Measurements from ENCODE around the gene HYOU1.

HYOU1 gene

DNA sequence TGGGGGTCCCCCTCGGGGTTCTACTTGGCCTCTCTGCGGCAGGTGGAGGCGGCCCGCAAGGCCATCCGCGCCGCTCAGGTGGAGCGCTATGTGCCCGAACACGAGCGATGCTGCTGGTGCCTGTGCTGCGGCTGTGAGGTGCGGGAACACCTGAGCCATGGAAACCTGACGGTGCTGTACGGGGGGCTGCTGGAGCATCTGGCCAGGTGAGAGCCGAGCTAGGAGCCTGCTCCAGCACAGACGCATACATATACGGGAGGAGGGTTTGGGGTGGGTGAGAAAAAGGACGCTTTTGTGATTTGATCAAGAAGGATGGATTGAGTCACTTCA is 58.7 kb downstream of the HYOU1 start:
- TF ChIP-seq, protein P1, sequence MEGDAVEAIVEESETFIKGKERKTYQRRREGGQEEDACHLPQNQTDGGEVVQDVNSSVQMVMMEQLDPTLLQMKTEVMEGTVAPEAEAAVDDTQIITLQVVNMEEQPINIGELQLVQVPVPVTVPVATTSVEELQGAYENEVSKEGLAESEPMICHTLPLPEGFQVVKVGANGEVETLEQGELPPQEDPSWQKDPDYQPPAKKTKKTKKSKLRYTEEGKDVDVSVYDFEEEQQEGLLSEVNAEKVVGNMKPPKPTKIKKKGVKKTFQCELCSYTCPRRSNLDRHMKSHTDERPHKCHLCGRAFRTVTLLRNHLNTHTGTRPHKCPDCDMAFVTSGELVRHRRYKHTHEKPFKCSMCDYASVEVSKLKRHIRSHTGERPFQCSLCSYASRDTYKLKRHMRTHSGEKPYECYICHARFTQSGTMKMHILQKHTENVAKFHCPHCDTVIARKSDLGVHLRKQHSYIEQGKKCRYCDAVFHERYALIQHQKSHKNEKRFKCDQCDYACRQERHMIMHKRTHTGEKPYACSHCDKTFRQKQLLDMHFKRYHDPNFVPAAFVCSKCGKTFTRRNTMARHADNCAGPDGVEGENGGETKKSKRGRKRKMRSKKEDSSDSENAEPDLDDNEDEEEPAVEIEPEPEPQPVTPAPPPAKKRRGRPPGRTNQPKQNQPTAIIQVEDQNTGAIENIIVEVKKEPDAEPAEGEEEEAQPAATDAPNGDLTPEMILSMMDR (IDR thresholded peaks at IDR 0.05; ENCODE audit: insufficient read depth, low read depth, low read length, missing control alignments), result no peak
- DNase-seq (ENCODE audit: low read depth), result no peak

DNA sequence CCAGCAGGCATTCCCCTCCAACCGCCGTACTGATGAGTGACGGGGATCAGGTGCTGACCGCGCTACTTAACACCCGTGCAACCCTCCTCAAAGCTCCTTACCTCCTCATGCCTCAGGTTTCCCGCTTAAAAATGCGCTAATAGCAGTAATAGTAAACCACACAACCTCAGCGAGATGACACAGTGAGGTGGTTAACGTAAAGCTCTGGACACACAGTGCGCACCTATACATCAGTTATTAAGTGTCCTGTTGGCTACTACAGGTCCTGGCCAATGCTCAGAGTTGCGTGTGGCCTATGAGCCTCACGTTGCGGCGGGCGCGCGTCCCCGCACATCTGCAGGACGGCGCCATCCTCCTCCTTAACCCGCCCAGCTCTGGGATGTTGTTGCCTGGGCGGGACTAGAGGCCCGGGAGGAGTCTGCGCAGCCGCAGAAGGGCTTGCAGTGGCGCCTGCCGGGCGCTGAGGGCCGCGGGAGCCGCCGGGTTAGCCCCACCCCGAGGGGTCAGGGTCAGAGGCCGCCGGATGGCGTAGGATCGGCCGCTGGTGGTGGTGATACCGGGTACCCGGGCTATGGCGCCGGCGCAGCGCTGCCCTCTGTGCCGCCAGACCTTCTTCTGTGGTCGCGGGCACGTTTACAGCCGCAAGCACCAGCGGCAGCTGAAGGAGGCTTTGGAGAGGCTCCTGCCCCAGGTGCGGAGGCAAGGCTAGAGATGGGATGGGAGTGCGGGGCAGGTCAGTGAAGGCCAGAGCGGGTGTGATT is 59.2 kb downstream of the HYOU1 start, which contains the start of gene CENATAC:
CENATAC (plus strand) TSS at position 512 of the 761 bp plus-strand sequence; CDS start at position 572, 60 bp downstream.
- H3K4me3 ChIP-seq (ENCODE audit: low read depth, low read length), result peak within 1 kb of the TSS; percentile 78
- TF ChIP-seq, protein P1 (IDR thresholded peaks at IDR 0.05; ENCODE audit: insufficient read depth, low read depth, low read length, missing control alignments), result peak; percentile 11
- DNase-seq (ENCODE audit: low read depth), result peak; percentile 95

More for the DNA sequence above, 58.7 kb downstream of the HYOU1 start:
- H3K4me3 ChIP-seq (ENCODE audit: low read depth, low read length), result peak overlapping the region; percentile 78

DNA sequence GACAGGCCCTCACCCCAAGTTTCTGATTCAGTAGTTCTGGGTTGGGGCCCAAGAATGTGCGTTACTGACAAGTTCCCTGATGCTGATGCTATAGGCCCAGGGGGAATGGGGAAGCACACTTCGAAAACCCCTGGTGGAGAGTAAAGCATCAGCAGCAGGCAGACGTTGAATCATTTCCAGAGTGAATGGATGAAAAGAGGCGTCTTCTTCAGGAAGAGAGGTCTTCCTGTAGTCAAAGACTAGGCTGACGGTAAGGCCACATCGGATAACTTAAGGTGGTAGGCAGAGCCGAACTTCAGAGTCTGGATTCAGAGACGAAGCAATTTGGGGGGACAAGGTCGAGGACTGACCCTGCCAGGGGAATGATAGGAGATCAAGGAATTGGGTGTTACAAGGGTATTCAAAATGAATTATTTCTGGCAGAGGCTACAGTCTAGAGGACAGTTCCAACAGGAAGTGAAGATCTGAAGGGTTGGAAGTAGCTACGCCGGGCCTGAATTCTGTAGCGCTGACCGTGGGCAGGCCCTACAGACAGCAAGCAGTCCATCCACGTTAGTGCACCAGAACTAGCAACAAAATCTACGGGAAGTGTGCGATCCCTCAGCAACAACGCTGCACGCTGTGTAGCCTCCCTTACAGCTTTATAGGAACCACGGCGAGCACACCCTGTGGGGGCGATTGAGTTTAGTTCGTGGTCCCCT is 59.9 kb downstream of the HYOU1 start:
- peak; percentile 78 for DNase-seq (ENCODE audit: low read depth)
- H3K4me3 ChIP-seq (ENCODE audit: low read depth, low read length), result peak overlapping the region; percentile 78
- TF ChIP-seq, protein P1 (IDR thresholded peaks at IDR 0.05; ENCODE audit: insufficient read depth, low read depth, low read length, missing control alignments), result peak; percentile 51
